Endothelial cell of umbilical vein (primary cell): ENCODE results near the gene SPACDR. TPM values are rescaled to one million over a fixed set of nuclear protein-coding genes. Genes with fewer than 3 reads are reported as not detected.
A peak's percentile ranks its signal among the peaks of the same experiment; 100 is the strongest.

ENCODE experiments used
- BruUV-seq: library from RNA; stranded (reverse); fragments of 400-500 nt; replicated peaks from 2 replicates; lab custom pipeline; 2021; lab: Mats Ljungman, UMichigan
- CTCF ChIA-PET: fragments of 300-600, 350-600 bp; sonication (Branson Sonifier 250); formaldehyde crosslinking; loops from one replicate; lab custom pipeline; 2021; ENCODE audit warnings: antibody characterized with exemption, inconsistent platforms; lab: Charles Lee
- POLR2A ChIA-PET: fragments of 300-600, 350-600 bp; sonication (Branson Sonifier 250); formaldehyde crosslinking; loops from one replicate; lab custom pipeline; 2021; ENCODE audit warnings: antibody characterized with exemption, inconsistent platforms; lab: Charles Lee
- DNase-seq: peaks from one replicate; pipeline ENCODE4 v3.0.0-alpha.2; 2011; ENCODE audit warnings: low read depth, low spot score
- FAIRE-seq: peaks from 2 replicates; lab custom pipeline; 2011; peaks lifted over from hg19 to GRCh38; lab: Jason Lieb, UNC
- H2AFZ ChIP-seq: 2 replicates; pipeline ENCODE4 v1.6.0; 2012; ENCODE audit warnings: low read depth, low read length, control low read depth, inconsistent platforms
- H3K27ac ChIP-seq: 2 replicates; pipeline ENCODE4 v1.5.1; 2011; ENCODE audit warnings: low read depth, mild to moderate bottlenecking, control low read depth, low read length, moderate library complexity; ENCODE audit not compliant: insufficient read depth
- H3K27me3 ChIP-seq, 2 experiments: 2 replicates each; pipeline versions ENCODE4 v1.6.0 to v1.6.1; 2011; ENCODE audit warnings: low read length in 2 of 2, mixed read lengths in 1 of 2; ENCODE audit not compliant: control insufficient read depth in 2 of 2, insufficient read depth in 2 of 2
- H3K36me3 ChIP-seq, 2 experiments: 2 replicates in 1 of 2; 3 replicates in 1 of 2; pipeline ENCODE4 v1.5.1; 2011; ENCODE audit warnings: low read length in 2 of 2, mild to moderate bottlenecking in 1 of 2, moderate library complexity in 1 of 2; ENCODE audit not compliant: control insufficient read depth in 2 of 2, insufficient read depth in 2 of 2; ENCODE audit errors: extremely low read depth in 1 of 2
- H3K4me1 ChIP-seq: 3 replicates; pipeline ENCODE4 v1.5.1; 2011; ENCODE audit warnings: mild to moderate bottlenecking, low read length; ENCODE audit not compliant: control insufficient read depth, insufficient read depth; ENCODE audit errors: extremely low read depth
- H3K4me2 ChIP-seq: 2 replicates; pipeline ENCODE4 v1.6.1; 2011; ENCODE audit warnings: low read length, control low read depth, mixed read lengths; ENCODE audit not compliant: insufficient read depth
- H3K4me3 ChIP-seq, 3 experiments: fragments of 200-600 bp in 1 of 3; sonication (generic), shearing (Covaris generic) in 1 of 3; replicated peaks in 1 of 3; 2 replicates each; pipeline ENCODE4 v1.5.1; 2011 to 2016; ENCODE audit warnings: control low read depth in 3 of 3, low read length in 3 of 3, mild to moderate bottlenecking in 2 of 3, inconsistent platforms in 1 of 3, low read depth in 1 of 3, moderate library complexity in 1 of 3; ENCODE audit not compliant: insufficient read depth in 1 of 3
- H3K79me2 ChIP-seq: 2 replicates; pipeline ENCODE4 v1.6.0; 2012; ENCODE audit warnings: low read length, inconsistent platforms; ENCODE audit not compliant: control insufficient read depth, insufficient read depth
- H3K9ac ChIP-seq: replicated peaks from 2 replicates; pipeline ENCODE3; 2011; ENCODE audit warnings: low read length, control low read depth; ENCODE audit not compliant: insufficient read depth; ENCODE audit errors: extremely low read depth
- H3K9me1 ChIP-seq: replicated peaks from 3 replicates; pipeline ENCODE4 v1.6.0; 2011; ENCODE audit warnings: mild to moderate bottlenecking, low read length; ENCODE audit not compliant: control insufficient read depth, insufficient read depth; ENCODE audit errors: extremely low read depth
- H3K9me3 ChIP-seq: replicated peaks from 2 replicates; pipeline ENCODE4 v1.5.1; 2012; ENCODE audit warnings: low read length, inconsistent platforms; ENCODE audit not compliant: control insufficient read depth, insufficient read depth
- H4K20me1 ChIP-seq: replicated peaks from 2 replicates; pipeline ENCODE3; 2011; ENCODE audit warnings: mild to moderate bottlenecking, low read length; ENCODE audit not compliant: control insufficient read depth, insufficient read depth; ENCODE audit errors: extremely low read depth
- CTCF ChIP-seq, 2 donors: IDR thresholded peaks; 1 replicate in 1 of 2; 2 replicates in 1 of 2; pipeline ENCODE4 v1.5.1; 2011; ENCODE audit warnings: low read length in 2 of 2, mild to moderate bottlenecking in 2 of 2, moderate library complexity in 2 of 2, control low read depth in 1 of 2, inconsistent platforms in 1 of 2, low read depth in 1 of 2; ENCODE audit not compliant: insufficient read depth in 1 of 2; ENCODE audit errors: extremely low read depth in 1 of 2
- EZH2 ChIP-seq: IDR thresholded peaks from 2 replicates; pipeline ENCODE4 v1.6.1; 2012; ENCODE audit warnings: borderline replicate concordance, low read depth, mild to moderate bottlenecking, moderate library complexity, low read length, inconsistent platforms; ENCODE audit not compliant: severe bottlenecking
- FOS ChIP-seq: IDR thresholded peaks from 2 replicates; pipeline ENCODE4 v1.6.1; 2011; ENCODE audit warnings: mild to moderate bottlenecking, low read length, moderate library complexity, borderline replicate concordance; ENCODE audit not compliant: insufficient read depth
- GATA2 ChIP-seq: IDR thresholded peaks from 2 replicates; pipeline ENCODE4 v1.7.0; 2011; ENCODE audit warnings: low read depth, mild to moderate bottlenecking, moderate library complexity, mixed read lengths, low read length; ENCODE audit not compliant: insufficient read length, insufficient read depth
- JUN ChIP-seq: IDR thresholded peaks from 2 replicates; pipeline ENCODE4 v1.6.1; 2011; ENCODE audit warnings: borderline replicate concordance, low read depth; ENCODE audit not compliant: insufficient read length, insufficient read depth
- MAX ChIP-seq: IDR thresholded peaks from 2 replicates; pipeline ENCODE4 v1.6.1; 2011; ENCODE audit not compliant: insufficient read depth, insufficient read length
- MYC ChIP-seq: IDR thresholded peaks from one replicate; pipeline ENCODE4 v1.6.1; 2011; ENCODE audit warnings: mild to moderate bottlenecking, low read depth, low read length
- POLR2A ChIP-seq: IDR thresholded peaks from 2 replicates; pipeline ENCODE4 v1.6.1; 2012; ENCODE audit warnings: low read depth, mild to moderate bottlenecking, control low read depth, low read length
- POLR2AphosphoS5 ChIP-seq: IDR thresholded peaks from 2 replicates; pipeline ENCODE4 v1.6.1; 2012; ENCODE audit warnings: low read depth, mild to moderate bottlenecking, control low read depth, low read length, moderate library complexity; ENCODE audit not compliant: insufficient read depth
- dilution Hi-C: fragments of 300-500 bp; cut with MboI; formaldehyde crosslinking; loops from one replicate; pipeline ENCODE4 v1.15.0; 2019; ENCODE audit warnings: low sequenced_read_pairs; ENCODE audit not compliant: extremely low pct_ligation_motif_present
- intact Hi-C: fragments of 100-400 bp; cut with micrococcal nuclease; formaldehyde crosslinking; loops from one replicate; pipeline ENCODE4 v1.10.0; 2022
- polyA plus RNA-seq, 4 experiments: library from polyadenylated mRNA; depleted of rRNA in 3 of 4; stranded (reverse) in 3 of 4; unstranded in 1 of 4; fragments of >200 nt; gene quantifications; 2 replicates each; pipeline versions ENCODE4 v1.2.1 to v1.2.3, GENCODE V29; 2011 to 2012; ENCODE audit warnings: missing spikeins in 1 of 4
- total RNA-seq: library from RNA; stranded (reverse); gene quantifications from 2 replicates; pipeline ENCODE4 v1.2.3, GENCODE V29; 2021

SPACDR gene
- total and polyA plus RNA-seq, 2 donors (not counting 3 experiments of a cell fraction or from before 2014, with no cell fraction given): 1.6 to 4.1 TPM

DNA sequence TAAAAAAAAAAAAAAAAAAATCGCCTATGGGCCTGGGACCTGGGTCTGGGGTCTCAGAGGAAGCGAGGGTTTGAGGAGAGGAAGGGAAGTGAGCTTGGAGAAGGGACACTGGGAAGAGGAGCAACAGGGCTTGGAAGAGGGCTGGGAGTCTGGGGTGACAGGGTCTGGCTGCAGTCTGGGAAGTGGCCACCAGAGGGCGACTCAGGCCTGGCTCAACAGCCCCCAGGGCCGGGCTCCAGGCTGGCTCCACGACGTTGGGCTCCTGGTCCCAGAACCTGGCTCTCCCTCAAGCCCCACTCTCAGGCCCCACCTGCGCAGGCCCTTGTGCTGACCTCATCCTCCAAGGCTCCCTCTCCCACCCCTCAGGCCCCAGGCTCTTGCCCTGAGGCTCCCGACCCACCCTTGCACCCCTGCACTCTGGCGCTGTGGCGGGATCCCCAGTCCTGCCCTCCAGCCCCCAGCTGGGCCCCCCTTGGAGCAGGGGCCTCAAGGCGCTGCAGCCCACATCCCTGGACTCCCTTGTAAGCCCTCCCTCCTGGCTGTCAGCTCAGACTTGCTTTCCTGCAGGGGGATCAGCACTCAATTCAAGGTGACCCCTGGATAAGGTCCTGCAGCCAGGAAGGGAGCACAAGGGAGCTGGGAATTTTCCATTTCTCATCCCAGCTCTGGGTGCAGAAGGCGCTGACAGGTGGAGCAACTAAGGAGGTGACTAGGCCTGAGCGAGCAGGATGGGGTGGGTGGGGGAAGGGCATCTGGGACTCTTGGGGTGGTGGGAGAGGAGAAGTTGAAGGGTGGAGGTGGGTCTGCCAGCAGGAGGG lies 5.4 kb upstream of the SPACDR start:
- H3K27ac ChIP-seq: no peak overlapping the region
- DNase-seq (peak; percentile 66), FAIRE-seq (peak; percentile 92)
- BruUV-seq: no TSS peak
- ChIA-PET CTCF (interaction anchor here (0.6 to 4.3 kb wide), 28 partner anchors 9 to 256 kb away, joined by 3 to 119 read pairs (median 4); partner anchors contain the start of genes AGFG2, GNB2, MOSPD3 and NYAP1), POLR2A (interaction anchor here (0.6 to 0.7 kb wide), 2 partner anchors 27 to 33 kb away, joined by 4 read pairs; no protein-coding TSS in a partner anchor)
- H3K79me2 ChIP-seq: peaks cover 7% of the 10 kb centered on the region
- H3K4me3 ChIP-seq: no peak overlapping the region
- TF ChIP-seq GATA2 (no peak), POLR2A (peak; percentile 52), JUN (no peak), MYC (no peak), EZH2 (no peak), FOS (no peak), POLR2AphosphoS5 (peak; percentile 56), MAX (no peak), CTCF (IDR thresholded peaks at IDR 0.05; ENCODE audit: extremely low read depth in 1 of 2, insufficient read depth in 1 of 2, low read depth in 1 of 2, low read length in 2 of 2) (peak; percentile 89 to 100)
- no peak overlapping the region for H3K4me2 ChIP-seq
- intact Hi-C loops (loop anchor here (1.0 to 5.0 kb wide), 4 partner anchors 14 to 223 kb away; partner anchors contain the start of genes GIGYF1 and NYAP1), dilution Hi-C loops (no loop called here)
- no peaks in the 10 kb centered on the region for H3K9me1 ChIP-seq
- no peak overlapping the region for H2AFZ ChIP-seq
- no peaks in the 10 kb centered on the region for H4K20me1 ChIP-seq
- peaks cover 8% of the 10 kb centered on the region for H3K4me1 ChIP-seq
- H3K36me3 ChIP-seq: peaks cover 2 to 28% of the 10 kb centered on the region in 2 experiments
- H3K9me3 ChIP-seq: no peaks in the 10 kb centered on the region
- no peaks in the 10 kb centered on the region for H3K27me3 ChIP-seq
- no peak overlapping the region for H3K9ac ChIP-seq
